Measurements from ENCODE around the gene NFATC1. TPM values are rescaled to one million over a fixed set of nuclear protein-coding genes. Genes with fewer than 3 reads are reported as not detected.

NFATC1 gene
- polyA plus RNA-seq, 3 donors, result 2.5 to 21.7 (median 8.8) TPM

- no peak overlapping the region for H3K27ac ChIP-seq (ENCODE audit: low read depth, low read length)
- 79 to 88% (median 88%) methylated on average over 27 to 30 of the region's 30 CpGs for WGBS, 3 donors
Observed at GRCh38 chr18:79554945-79555645, 159.4 kb downstream of the NFATC1 start.

GRCh38 chr18:79555885-79556284 lies 160.2 kb downstream of the NFATC1 start:
- 93 to 97% (median 96%) methylated on average over 19 of the region's 19 CpGs for WGBS, 3 donors
- H3K27ac ChIP-seq (ENCODE audit: low read depth, low read length), result no peak overlapping the region

DNA sequence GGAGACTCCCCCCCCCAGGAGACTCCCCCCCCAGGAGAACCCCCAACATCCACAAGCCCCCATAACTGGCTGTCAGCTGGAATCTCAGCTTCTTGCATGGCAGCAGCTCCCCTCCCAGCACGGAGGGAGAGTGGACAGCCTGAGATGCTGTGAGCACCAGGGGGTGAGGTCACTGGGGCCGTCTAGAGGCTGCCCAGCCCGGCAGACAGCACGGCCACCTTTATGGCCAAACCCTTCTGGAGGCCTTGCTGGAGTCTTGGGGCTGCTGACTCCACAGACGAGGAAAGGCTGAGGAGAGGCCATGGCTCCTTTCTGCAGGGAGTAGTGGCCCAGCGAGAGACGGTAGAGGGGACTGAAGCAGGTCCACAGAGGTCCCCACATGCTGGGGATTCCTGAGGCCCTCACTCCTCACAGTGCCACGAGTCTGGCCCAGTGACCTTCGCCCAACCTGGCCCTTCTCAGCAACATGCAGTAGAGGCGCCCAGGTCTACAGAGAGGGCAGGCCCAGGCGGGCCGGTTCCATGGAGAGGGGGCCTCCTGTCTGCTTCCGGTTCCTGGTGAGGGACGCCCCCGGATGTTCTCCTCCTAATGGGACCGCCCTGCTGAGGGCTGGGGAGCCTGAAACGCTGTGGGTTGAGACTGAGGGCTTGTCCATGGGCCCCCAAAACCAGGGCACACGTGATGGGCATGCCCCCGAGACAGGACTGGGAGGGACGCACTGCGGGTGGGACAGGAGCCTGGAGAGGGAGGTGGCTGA lies 161.3 kb downstream of the NFATC1 start:
- WGBS, 3 donors, result 69 to 81% (median 79%) methylated on average over 20 to 21 of the region's 21 CpGs
- H3K27ac ChIP-seq (ENCODE audit: low read depth, low read length), result no peak overlapping the region

DNA sequence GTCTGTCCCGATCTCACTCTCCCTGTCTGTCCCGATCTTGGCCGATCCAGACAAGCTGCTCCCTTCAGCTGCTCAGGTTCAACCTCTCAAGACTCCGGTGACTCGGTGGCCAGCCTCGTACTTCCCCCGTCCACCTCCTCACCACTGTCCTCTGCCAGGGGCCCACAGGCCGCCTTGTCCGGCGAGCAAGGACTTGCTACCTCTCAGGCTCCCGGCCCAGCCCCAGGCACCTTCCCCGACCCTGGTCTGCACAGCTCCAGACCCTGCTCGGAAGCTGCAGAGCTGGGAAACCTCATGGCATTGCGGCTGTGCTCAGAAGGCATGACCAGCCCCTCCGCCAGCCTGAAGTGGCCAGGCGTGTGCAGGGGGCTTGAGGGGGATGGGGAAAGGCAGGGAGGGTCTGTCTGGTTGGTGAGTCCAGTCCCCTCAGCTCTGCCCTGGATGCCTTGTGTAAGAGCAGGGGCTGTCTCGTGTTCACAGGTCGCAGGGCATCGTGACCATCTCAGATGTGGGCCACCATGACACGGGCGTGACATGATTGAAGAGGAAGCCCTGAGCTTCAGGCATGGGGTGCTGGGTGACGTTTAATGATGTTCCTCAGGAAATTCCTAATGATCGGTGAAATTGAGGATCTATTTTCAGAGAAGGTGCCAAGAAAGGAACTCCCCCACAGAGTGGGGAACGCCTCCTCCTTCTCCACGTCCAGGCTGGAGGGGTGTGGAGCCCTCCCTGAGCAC lies 162.6 kb downstream of the NFATC1 start:
- 77 to 87% (median 87%) methylated on average over 25 of the region's 25 CpGs for WGBS, 3 donors
- no peak overlapping the region for H3K27ac ChIP-seq (ENCODE audit: low read depth, low read length)

DNA sequence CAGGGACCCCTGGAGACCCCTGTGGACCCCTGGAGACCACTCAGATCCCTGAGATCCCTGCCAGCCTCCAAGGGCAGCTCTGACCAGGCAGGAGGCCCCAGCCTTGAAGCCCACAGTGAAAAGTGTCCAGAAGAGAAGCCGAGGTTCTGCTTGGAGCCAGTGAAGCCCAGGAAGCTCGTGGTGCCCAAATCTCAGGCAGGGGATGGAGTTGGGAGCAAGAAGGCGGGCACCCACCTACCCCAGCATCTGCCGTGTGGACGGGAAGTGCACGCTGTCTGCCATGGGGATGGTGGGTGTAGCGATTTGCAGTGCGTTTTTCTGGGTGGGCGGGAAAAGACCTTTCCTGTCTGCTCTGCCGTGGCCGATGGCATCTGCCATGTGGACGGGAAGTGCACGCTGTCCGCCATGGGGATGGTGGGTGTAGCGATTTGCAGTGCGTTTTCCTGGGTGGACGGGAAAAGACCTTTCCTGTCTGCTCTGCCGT lies 163.2 kb downstream of the NFATC1 start:
- WGBS, 3 donors, result 89 to 96% (median 91%) methylated on average over 18 of the region's 18 CpGs

DNA sequence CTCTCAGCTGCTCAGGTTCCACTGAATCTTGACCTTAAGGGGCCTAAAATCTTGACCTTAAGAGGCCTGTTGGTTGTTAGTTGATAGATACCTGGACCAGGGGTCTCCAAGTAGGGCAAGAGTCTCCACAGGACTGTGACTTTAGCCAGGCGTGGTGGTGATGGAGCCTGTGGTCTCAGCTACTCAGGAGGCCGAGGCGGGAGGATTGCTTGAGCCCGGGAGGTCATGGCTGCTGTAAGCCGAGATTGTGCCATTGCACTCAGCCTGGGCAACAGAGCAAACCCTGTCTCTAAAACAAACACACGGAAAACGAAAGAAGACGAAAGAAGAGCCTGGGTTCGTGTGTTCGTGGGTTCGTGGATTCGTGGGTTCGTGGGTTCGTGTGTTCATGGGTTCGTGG lies 163.7 kb downstream of the NFATC1 start:
- 90 to 91% (median 90%) methylated on average over 15 of the region's 15 CpGs for WGBS, 3 donors
- H3K27ac ChIP-seq (ENCODE audit: low read depth, low read length), result no peak overlapping the region

More for the DNA sequence above, 163.2 kb downstream of the NFATC1 start:
- no peak overlapping the region for H3K27ac ChIP-seq (ENCODE audit: low read depth, low read length)

DNA sequence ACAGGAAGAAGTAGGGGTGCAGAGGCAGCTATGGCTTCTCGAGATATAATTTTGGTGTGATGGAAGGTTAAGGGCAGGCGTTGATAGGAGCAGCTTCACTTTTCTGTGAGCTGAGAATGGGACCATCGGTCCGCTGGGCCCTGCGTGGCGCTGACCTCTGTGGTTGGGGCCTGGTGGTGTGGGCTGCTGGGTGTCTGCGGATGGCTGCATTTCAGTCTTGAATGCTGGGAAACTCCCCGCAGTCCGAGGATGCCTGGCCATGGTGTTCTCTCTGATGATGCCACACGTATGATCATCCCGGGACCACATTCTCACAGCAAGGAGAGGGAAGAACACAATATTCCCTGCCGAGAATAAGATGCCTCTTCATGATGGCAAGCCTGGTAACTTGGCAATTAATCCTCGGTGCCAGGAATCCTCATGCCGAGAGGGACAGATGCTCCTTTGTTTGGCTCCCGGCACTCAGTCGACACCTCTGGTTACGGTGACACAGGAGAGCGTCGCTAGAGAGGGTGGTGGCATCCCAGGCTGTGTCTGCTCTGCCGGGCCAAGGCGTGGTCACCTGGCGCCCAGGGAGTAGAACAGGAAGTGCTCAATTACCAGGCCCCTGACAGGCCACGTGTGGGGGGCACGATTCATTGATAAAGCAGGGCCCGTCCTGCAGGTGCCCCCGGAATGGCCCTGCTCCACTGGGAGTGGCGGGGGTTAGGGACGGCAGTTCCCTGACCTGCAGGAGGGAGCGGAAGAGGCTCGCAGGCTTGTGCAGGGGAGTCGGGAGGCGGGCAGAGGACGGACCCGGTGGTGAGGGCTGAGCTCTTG lies 164.5 kb downstream of the NFATC1 start:
- 79 to 89% (median 83%) methylated on average over 34 of the region's 34 CpGs for WGBS, 3 donors
- H3K27ac ChIP-seq (ENCODE audit: low read depth, low read length), result no peak overlapping the region

GRCh38 chr18:79560861-79561210 lies 165.1 kb downstream of the NFATC1 start:
- H3K27ac ChIP-seq (ENCODE audit: low read depth, low read length), result no peak overlapping the region
- 86 to 89% (median 87%) methylated on average over 5 of the region's 5 CpGs for WGBS, 3 donors

- 81 to 95% (median 93%) methylated on average over 6 of the region's 6 CpGs for WGBS, 3 donors
- no peak overlapping the region for H3K27ac ChIP-seq (ENCODE audit: low read depth, low read length)
Observed at GRCh38 chr18:79563949-79564348, 168.2 kb downstream of the NFATC1 start.

DNA sequence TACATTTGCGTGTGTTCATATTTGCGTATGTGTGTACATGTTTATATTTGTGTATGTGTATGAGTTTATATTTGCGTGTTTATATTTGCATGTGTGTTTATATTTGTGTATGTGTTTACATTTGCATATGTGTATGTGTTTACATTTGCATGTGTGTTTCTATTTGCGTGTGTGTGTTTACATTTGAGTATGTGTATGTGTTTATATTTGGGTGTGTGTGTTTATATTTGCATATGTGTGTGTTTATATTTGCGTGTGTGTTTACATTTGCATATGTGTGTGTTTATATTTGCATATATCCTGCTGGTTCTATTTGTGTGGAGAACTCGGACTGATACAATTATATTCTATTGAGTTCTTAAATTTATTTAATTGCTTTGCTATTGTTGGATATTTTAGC lies 168.7 kb downstream of the NFATC1 start:
- no peak overlapping the region for H3K27ac ChIP-seq (ENCODE audit: low read depth, low read length)
- 73 to 89% (median 79%) methylated on average over 6 of the region's 6 CpGs for WGBS, 3 donors

DNA sequence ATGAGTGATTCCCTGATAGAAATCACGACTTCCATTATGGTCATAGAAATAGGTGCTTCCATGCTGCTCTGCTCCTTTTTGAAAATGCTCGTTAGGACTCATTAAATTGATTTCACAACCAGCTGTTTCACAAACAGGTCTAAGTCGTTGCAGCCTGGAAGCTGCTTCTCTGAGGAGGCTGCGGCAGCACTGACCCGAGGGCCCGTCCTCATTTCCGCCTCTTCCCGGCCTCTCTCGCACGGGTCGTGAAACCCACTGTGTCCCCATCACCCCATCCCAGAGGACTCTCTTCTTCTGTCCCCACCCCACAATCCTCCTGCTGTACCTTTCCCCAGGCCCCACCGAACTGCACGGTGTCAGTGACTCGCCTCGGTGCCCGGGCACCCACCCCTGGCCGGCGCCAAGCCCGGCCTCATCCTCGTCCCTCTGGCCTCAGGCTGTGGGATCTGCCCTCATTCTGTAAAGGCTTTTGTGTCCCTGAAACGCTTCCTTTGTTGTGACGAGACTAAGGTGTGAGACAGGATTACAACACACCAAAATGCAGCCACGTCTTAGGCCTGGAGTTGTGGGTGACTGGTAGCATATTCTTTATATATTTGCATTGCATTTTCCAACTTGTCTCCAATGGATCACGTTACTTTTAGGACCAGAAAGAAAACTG lies 171.2 kb downstream of the NFATC1 start:
- H3K27ac ChIP-seq (ENCODE audit: low read depth, low read length), result no peak overlapping the region
- 78 to 84% (median 79%) methylated on average over 24 of the region's 24 CpGs for WGBS, 3 donors

DNA sequence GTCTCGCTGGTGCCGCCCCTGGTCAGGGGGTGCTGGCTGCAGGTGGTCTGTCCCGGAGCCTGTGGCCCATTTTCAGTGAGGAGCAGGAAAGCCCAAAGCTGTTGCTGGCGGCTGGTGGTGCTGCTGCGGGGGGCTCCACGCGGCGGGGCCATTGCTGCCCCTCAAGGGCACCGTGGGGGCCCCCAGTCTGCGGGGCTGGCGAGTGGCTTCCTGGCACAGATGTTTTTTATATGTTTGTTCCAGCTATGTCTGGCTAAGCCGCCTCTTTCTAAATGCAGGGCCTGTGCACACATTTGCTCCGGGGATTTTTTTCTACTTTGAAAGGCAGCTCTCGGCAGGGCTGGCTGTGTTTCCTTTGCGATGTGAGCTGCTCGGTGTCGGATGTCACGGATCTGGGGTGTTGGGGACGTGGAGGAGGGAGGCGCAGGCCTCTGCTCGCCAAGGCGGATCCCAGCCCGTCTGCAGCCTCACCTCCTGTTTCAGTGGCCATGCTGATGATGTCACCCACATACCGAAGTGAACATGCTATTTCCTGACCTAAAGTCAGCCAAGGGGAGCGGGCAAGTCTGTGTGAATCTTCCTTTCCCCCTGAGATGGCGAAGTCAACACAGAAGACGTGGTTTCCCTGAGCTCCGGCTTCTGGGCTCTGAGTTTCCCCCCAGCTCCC lies 171.9 kb downstream of the NFATC1 start:
- WGBS, 3 donors, result 32 to 49% (median 35%) methylated on average over 28 of the region's 28 CpGs
- no peak overlapping the region for H3K27ac ChIP-seq (ENCODE audit: low read depth, low read length)

GRCh38 chr18:79568543-79569205 lies 172.9 kb downstream of the NFATC1 start:
- no peak overlapping the region for H3K27ac ChIP-seq (ENCODE audit: low read depth, low read length)
- WGBS, 3 donors, result 57 to 92% (median 89%) methylated on average over 13 of the region's 13 CpGs

DNA sequence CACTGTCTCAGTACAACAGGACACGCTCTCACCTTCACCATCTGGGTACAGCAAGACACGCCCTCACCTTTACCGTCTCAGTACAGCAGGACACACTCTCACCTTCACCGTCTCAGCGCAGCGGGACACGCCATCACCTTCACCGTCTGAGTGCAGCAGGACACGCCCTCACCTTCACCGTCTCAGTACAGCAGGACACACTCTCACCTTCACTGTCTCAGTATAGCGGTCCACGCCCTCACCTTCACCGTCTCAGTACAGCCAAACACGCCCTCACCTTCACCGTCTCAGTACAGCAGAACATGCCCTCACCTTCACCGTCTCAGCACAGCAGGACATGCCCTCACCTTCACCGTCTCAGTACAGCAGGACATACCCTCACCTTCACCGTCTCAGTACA lies 174.0 kb downstream of the NFATC1 start:
- H3K27ac ChIP-seq (ENCODE audit: low read depth, low read length), result no peak overlapping the region
- 81 to 91% (median 90%) methylated on average over 18 of the region's 18 CpGs for WGBS, 3 donors

DNA sequence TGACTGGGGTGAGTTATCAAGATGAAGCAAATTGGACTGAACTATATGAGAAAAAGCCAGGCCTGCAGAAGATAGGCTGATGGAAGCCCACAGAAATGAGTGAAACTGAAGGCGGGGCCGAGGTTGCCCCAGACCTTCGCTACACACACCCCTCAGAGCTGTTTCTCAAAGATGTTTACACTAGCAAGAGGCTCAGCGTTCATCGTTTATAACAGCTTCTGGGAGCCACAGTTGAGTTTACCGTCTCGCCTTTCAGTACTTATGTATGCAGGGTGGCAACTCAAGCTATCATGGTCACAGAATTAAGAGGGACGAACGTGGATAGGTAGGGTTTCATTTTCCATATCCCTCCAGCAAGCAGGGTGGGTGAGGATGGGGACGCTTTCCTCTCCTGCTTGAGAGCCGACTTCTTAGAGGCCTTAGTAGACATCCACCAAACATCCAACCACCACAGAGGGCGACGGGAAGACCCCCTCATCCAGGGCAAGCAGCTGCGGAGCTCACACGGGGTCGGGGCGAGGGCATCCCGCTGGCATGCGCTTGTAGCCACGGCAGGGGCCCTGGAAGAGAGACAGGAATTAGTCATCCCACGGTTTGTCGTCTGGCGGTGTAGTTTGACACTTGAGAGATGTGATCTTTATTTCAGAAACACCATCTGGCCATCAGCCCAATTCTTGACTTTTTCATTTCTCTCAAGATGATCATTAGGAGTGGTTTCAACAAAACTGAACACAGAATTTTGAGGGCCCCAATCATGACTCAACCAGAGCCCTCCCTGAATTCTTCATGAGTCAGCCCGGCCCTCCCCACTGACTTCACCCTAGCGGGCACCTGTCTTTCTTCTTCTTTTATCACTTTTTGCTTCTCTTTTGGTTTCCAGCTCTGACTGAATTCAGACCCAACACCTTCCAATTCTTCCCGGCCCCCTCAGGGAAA lies 174.8 kb downstream of the NFATC1 start:
- no peak overlapping the region for H3K27ac ChIP-seq (ENCODE audit: low read depth, low read length)
- WGBS, 3 donors, result 56 to 69% (median 65%) methylated on average over 26 of the region's 26 CpGs
